Measurements from ENCODE around the gene SLC2A9.
"Not testable (repeated sequence)": the region's sequence is repeated elsewhere in the genome, so short reads cannot be mapped to it uniquely, and the experiment has no call there.

Gene SLC2A9

GRCh38 chr4:9901257-9901656 lies 120.0 kb downstream of the SLC2A9 start:
- TF ChIP-seq, protein P1, sequence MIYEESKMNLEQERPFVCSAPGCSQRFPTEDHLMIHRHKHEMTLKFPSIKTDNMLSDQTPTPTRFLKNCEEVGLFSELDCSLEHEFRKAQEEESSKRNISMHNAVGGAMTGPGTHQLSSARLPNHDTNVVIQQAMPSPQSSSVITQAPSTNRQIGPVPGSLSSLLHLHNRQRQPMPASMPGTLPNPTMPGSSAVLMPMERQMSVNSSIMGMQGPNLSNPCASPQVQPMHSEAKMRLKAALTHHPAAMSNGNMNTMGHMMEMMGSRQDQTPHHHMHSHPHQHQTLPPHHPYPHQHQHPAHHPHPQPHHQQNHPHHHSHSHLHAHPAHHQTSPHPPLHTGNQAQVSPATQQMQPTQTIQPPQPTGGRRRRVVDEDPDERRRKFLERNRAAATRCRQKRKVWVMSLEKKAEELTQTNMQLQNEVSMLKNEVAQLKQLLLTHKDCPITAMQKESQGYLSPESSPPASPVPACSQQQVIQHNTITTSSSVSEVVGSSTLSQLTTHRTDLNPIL (CRISPR knock-in tag; IDR thresholded peaks at IDR 0.05; ENCODE audit: low read depth), result no peak
- TF ChIP-seq ZFP3 (CRISPR knock-in tag; IDR thresholded peaks at IDR 0.05) (no peak), ESRRG (CRISPR knock-in tag; IDR thresholded peaks at IDR 0.05) (no peak), ZNF8 (CRISPR knock-in tag; IDR thresholded peaks at IDR 0.05) (no peak), ZC3H10 (CRISPR knock-in tag; IDR thresholded peaks at IDR 0.05) (no peak), PPARA (CRISPR knock-in tag; IDR thresholded peaks at IDR 0.05; ENCODE audit: borderline replicate concordance) (no peak), ISL1 (CRISPR knock-in tag; IDR thresholded peaks at IDR 0.05) (no peak)
- TF ChIP-seq, protein P2, sequence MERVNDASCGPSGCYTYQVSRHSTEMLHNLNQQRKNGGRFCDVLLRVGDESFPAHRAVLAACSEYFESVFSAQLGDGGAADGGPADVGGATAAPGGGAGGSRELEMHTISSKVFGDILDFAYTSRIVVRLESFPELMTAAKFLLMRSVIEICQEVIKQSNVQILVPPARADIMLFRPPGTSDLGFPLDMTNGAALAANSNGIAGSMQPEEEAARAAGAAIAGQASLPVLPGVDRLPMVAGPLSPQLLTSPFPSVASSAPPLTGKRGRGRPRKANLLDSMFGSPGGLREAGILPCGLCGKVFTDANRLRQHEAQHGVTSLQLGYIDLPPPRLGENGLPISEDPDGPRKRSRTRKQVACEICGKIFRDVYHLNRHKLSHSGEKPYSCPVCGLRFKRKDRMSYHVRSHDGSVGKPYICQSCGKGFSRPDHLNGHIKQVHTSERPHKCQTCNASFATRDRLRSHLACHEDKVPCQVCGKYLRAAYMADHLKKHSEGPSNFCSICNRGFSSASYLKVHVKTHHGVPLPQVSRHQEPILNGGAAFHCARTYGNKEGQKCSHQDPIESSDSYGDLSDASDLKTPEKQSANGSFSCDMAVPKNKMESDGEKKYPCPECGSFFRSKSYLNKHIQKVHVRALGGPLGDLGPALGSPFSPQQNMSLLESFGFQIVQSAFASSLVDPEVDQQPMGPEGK (CRISPR knock-in tag; IDR thresholded peaks at IDR 0.05; ENCODE audit: borderline replicate concordance), result no peak
- ATAC-seq, result no peak

GRCh38 chr4:9900633-9901032 lies 120.7 kb downstream of the SLC2A9 start:
- ATAC-seq, result not testable (repeated sequence)

- no peak for ATAC-seq
- TF ChIP-seq CSDC2 (CRISPR knock-in tag; IDR thresholded peaks at IDR 0.05) (no peak), ZC3H10 (CRISPR knock-in tag; IDR thresholded peaks at IDR 0.05) (no peak), ZNF70 (CRISPR knock-in tag; IDR thresholded peaks at IDR 0.05) (no peak), TSHZ2 (CRISPR knock-in tag; IDR thresholded peaks at IDR 0.05) (no peak), ISL1 (CRISPR knock-in tag; IDR thresholded peaks at IDR 0.05) (no peak), GLIS3 (CRISPR knock-in tag; IDR thresholded peaks at IDR 0.05) (no peak), RARB (CRISPR knock-in tag; IDR thresholded peaks at IDR 0.05) (no peak), BACH2 (CRISPR knock-in tag; IDR thresholded peaks at IDR 0.05; ENCODE audit: borderline replicate concordance) (no peak), ZFP3 (CRISPR knock-in tag; IDR thresholded peaks at IDR 0.05) (no peak), TOX (CRISPR knock-in tag; IDR thresholded peaks at IDR 0.05; ENCODE audit: borderline replicate concordance) (no peak), SNAI2 (CRISPR knock-in tag; IDR thresholded peaks at IDR 0.05) (no peak), ZFP30 (CRISPR knock-in tag; IDR thresholded peaks at IDR 0.05) (no peak), TCF4 (CRISPR knock-in tag; IDR thresholded peaks at IDR 0.05; ENCODE audit: borderline replicate concordance) (no peak), ZNF8 (CRISPR knock-in tag; IDR thresholded peaks at IDR 0.05) (no peak), ESRRG (CRISPR knock-in tag; IDR thresholded peaks at IDR 0.05) (no peak), ZNF565 (CRISPR knock-in tag; conservative IDR thresholded peaks at IDR 0.05; ENCODE audit: low read depth) (no peak), OSR1 (CRISPR knock-in tag; IDR thresholded peaks at IDR 0.05) (no peak), POU6F1 (CRISPR knock-in tag; IDR thresholded peaks at IDR 0.05; ENCODE audit: borderline replicate concordance, low read depth) (no peak), ARNTL (CRISPR knock-in tag; IDR thresholded peaks at IDR 0.05; ENCODE audit: borderline replicate concordance, low read depth) (no peak)
- TF ChIP-seq, protein P1 (CRISPR knock-in tag; IDR thresholded peaks at IDR 0.05; ENCODE audit: low read depth), result no peak
Observed at GRCh38 chr4:9899306-9900055, 121.8 kb downstream of the SLC2A9 start.
